BLaER1 treated with 17β-estradiol and CSF1 and Interleukin-3, amounts not matched to agents 10 nM and 100 nM (cell line): ENCODE measurements around the gene ZNF618.

ENCODE experiments used
- H3K27ac ChIP-seq, 11 experiments: shearing (Covaris generic); formaldehyde crosslinking; 2 replicates each; pipeline ENCODE4 v1.8.1; 2022
- H3K27me3 ChIP-seq, 11 experiments: shearing (Covaris generic); formaldehyde crosslinking; 2 replicates each; pipeline ENCODE4 v1.8.1; 2022
- H3K36me3 ChIP-seq, 11 experiments: shearing (Covaris generic); formaldehyde crosslinking; 2 replicates each; pipeline ENCODE4 v1.8.1; 2022
- H3K4me1 ChIP-seq, 10 experiments: shearing (Covaris generic); formaldehyde crosslinking; 2 replicates each; pipeline ENCODE4 v1.8.1; 2022
- H3K4me2 ChIP-seq, 11 experiments: shearing (Covaris generic); formaldehyde crosslinking; 2 replicates each; pipeline ENCODE4 v1.8.1; 2022
- H3K4me3 ChIP-seq, 10 experiments: shearing (Covaris generic); formaldehyde crosslinking; 2 replicates each; pipeline ENCODE4 v1.8.1; 2022
- H3K9ac ChIP-seq, 11 experiments: shearing (Covaris generic); formaldehyde crosslinking; 2 replicates each; pipeline ENCODE4 v1.8.1; 2022
- H3K9me3 ChIP-seq, 11 experiments: shearing (Covaris generic); formaldehyde crosslinking; replicated peaks in 1 of 11; 2 replicates each; pipeline ENCODE4 v1.8.1; 2022
- H4K20me1 ChIP-seq, 11 experiments: shearing (Covaris generic); formaldehyde crosslinking; 2 replicates each; pipeline ENCODE4 v1.8.1; 2022
- Cebpa-rat ChIP-seq, 11 experiments: shearing (Covaris generic); IDR thresholded peaks; 2 replicates each; pipeline ENCODE4 v1.8.1; 2022

The ZNF618 gene

GRCh38 chr9:113896713-113897112 is 20.6 kb downstream of the ZNF618 start:
- no peak overlapping the region for H3K4me2 ChIP-seq
- no peaks in the 10 kb centered on the region for H3K27me3 ChIP-seq
- peaks cover 6 to 57% (median 49%) of the 10 kb centered on the region in 11 experiments; a peak in 21 of 22 replicates for H3K36me3 ChIP-seq
- no peak overlapping the region for H3K4me3 ChIP-seq
- no peak overlapping the region for H3K9ac ChIP-seq
- H3K4me1 ChIP-seq: peaks cover 0 to 9% (median 0%) of the 10 kb centered on the region in 10 experiments; a peak in 5 of 20 replicates
- no peak for TF ChIP-seq Cebpa-rat (IDR thresholded peaks at IDR 0.05)
- peaks cover 1 to 72% (median 55%) of the 10 kb centered on the region in 11 experiments; a peak in 19 of 22 replicates for H3K9me3 ChIP-seq
- H4K20me1 ChIP-seq: peaks cover 0 to 18% (median 0%) of the 10 kb centered on the region in 11 experiments; a peak in 1 of 22 replicates
- no peak overlapping the region for H3K27ac ChIP-seq

- no peaks in the 10 kb centered on the region for H3K27me3 ChIP-seq
- H3K4me3 ChIP-seq: no peak overlapping the region
- TF ChIP-seq Cebpa-rat (IDR thresholded peaks at IDR 0.05): no peak
Measured at GRCh38 chr9:113898151-113898550, 22.0 kb downstream of the ZNF618 start.

GRCh38 chr9:113898596-113898995 is 22.5 kb downstream of the ZNF618 start:
- peaks cover 8 to 62% (median 57%) of the 10 kb centered on the region in 11 experiments; a peak in 21 of 22 replicates for H3K36me3 ChIP-seq
- no peaks in the 10 kb centered on the region for H3K27me3 ChIP-seq
- no peak overlapping the region for H3K4me2 ChIP-seq
- H3K4me3 ChIP-seq: no peak overlapping the region
- peaks cover 12 to 79% (median 65%) of the 10 kb centered on the region in 11 experiments for H3K9me3 ChIP-seq
- H3K4me1 ChIP-seq: peaks cover 0 to 9% (median 0%) of the 10 kb centered on the region in 10 experiments; a peak in 5 of 20 replicates
- H4K20me1 ChIP-seq: peaks cover 0 to 22% (median 0%) of the 10 kb centered on the region in 11 experiments; a peak in 1 of 22 replicates
- H3K9ac ChIP-seq: no peak overlapping the region
- no peak for TF ChIP-seq Cebpa-rat (IDR thresholded peaks at IDR 0.05)
- H3K27ac ChIP-seq: no peak overlapping the region

More at GRCh38 chr9:113898151-113898550, 22.0 kb downstream of the ZNF618 start:
- H3K9ac ChIP-seq: no peak overlapping the region
- H3K9me3 ChIP-seq: peaks cover 8 to 74% (median 60%) of the 10 kb centered on the region in 11 experiments
- H3K36me3 ChIP-seq: peaks cover 8 to 60% (median 53%) of the 10 kb centered on the region in 11 experiments; a peak in 21 of 22 replicates
- peak overlapping the region in 1 of 11 experiments; percentile 53; a peak in 2 of 22 replicates for H3K4me2 ChIP-seq
- H4K20me1 ChIP-seq: peaks cover 0 to 22% (median 0%) of the 10 kb centered on the region in 11 experiments; a peak in 1 of 22 replicates
- no peak overlapping the region for H3K27ac ChIP-seq
- peaks cover 0 to 9% (median 0%) of the 10 kb centered on the region in 10 experiments; a peak in 5 of 20 replicates for H3K4me1 ChIP-seq

- Histone ChIP-seq H3K4me3 (no peak overlapping the region), H4K20me1 (peaks cover 0 to 22% (median 0%) of the 10 kb centered on the region in 11 experiments; a peak in 1 of 22 replicates), H3K27ac (no peak overlapping the region), H3K9me3 (peaks cover 18 to 83% (median 71%) of the 10 kb centered on the region in 11 experiments), H3K4me2 (no peak overlapping the region), H3K36me3 (peaks cover 8 to 67% (median 60%) of the 10 kb centered on the region in 11 experiments; a peak in 21 of 22 replicates), H3K4me1 (peaks cover 0 to 9% (median 0%) of the 10 kb centered on the region in 10 experiments; a peak in 5 of 20 replicates), H3K9ac (no peak overlapping the region), H3K27me3 (no peaks in the 10 kb centered on the region)
- no peak for TF ChIP-seq Cebpa-rat (IDR thresholded peaks at IDR 0.05)
Measured at GRCh38 chr9:113899205-113899604, 23.1 kb downstream of the ZNF618 start.

GRCh38 chr9:113901221-113901688 is 25.1 kb downstream of the ZNF618 start:
- Histone ChIP-seq H3K36me3 (peaks cover 8 to 79% (median 60%) of the 10 kb centered on the region in 11 experiments; a peak in 21 of 22 replicates), H3K9ac (no peak overlapping the region), H4K20me1 (peaks cover 0 to 40% (median 0%) of the 10 kb centered on the region in 11 experiments; a peak in 4 of 22 replicates), H3K27me3 (no peaks in the 10 kb centered on the region), H3K4me3 (no peak overlapping the region), H3K9me3 (peaks cover 23 to 78% (median 65%) of the 10 kb centered on the region in 11 experiments), H3K4me1 (peaks cover 0 to 14% (median 0%) of the 10 kb centered on the region in 10 experiments; a peak in 6 of 20 replicates), H3K27ac (no peak overlapping the region), H3K4me2 (no peak overlapping the region)
- no peak for TF ChIP-seq Cebpa-rat (IDR thresholded peaks at IDR 0.05)

- no peak overlapping the region for H3K4me3 ChIP-seq
- H3K9me3 ChIP-seq: peaks cover 23 to 63% (median 51%) of the 10 kb centered on the region in 11 experiments
- no peak overlapping the region for H3K4me2 ChIP-seq
- H3K27me3 ChIP-seq: no peaks in the 10 kb centered on the region
- no peak for TF ChIP-seq Cebpa-rat (IDR thresholded peaks at IDR 0.05)
- H4K20me1 ChIP-seq: peaks cover 0 to 54% (median 3%) of the 10 kb centered on the region in 11 experiments; a peak in 10 of 22 replicates
- peaks cover 8 to 84% (median 58%) of the 10 kb centered on the region in 11 experiments; a peak in 21 of 22 replicates for H3K36me3 ChIP-seq
- H3K27ac ChIP-seq: no peak overlapping the region
- H3K9ac ChIP-seq: no peak overlapping the region
- H3K4me1 ChIP-seq: peaks cover 0 to 20% (median 0%) of the 10 kb centered on the region in 10 experiments; a peak in 9 of 20 replicates
Measured at GRCh38 chr9:113903514-113904077, 27.5 kb downstream of the ZNF618 start.

GRCh38 chr9:113906411-113907110 is 30.5 kb downstream of the ZNF618 start:
- Histone ChIP-seq H3K9ac (no peak overlapping the region), H3K4me3 (no peak overlapping the region), H3K27me3 (no peaks in the 10 kb centered on the region), H3K9me3 (peaks cover 22 to 35% (median 30%) of the 10 kb centered on the region in 11 experiments), H3K4me2 (peak overlapping the region in 3 of 11 experiments; percentile 49 to 81 (median 71); a peak in 6 of 22 replicates), H4K20me1 (peaks cover 0 to 70% (median 22%) of the 10 kb centered on the region in 11 experiments; a peak in 12 of 22 replicates), H3K4me1 (peaks cover 0 to 20% (median 0%) of the 10 kb centered on the region in 10 experiments; a peak in 9 of 20 replicates), H3K27ac (no peak overlapping the region), H3K36me3 (peaks cover 2 to 58% (median 35%) of the 10 kb centered on the region in 11 experiments; a peak in 19 of 22 replicates)
- no peak for TF ChIP-seq Cebpa-rat (IDR thresholded peaks at IDR 0.05)

- peaks cover 17 to 27% (median 24%) of the 10 kb centered on the region in 11 experiments for H3K9me3 ChIP-seq
- H4K20me1 ChIP-seq: peaks cover 0 to 72% (median 29%) of the 10 kb centered on the region in 11 experiments; a peak in 13 of 22 replicates
- H3K36me3 ChIP-seq: peaks cover under 1 to 53% (median 28%) of the 10 kb centered on the region in 11 experiments; a peak in 19 of 22 replicates
- H3K4me1 ChIP-seq: peaks cover 0 to 25% (median 0%) of the 10 kb centered on the region in 10 experiments; a peak in 9 of 20 replicates
- no peak overlapping the region for H3K27ac ChIP-seq
- H3K4me2 ChIP-seq: peak overlapping the region in 3 of 11 experiments; percentile 49 to 81 (median 71); a peak in 7 of 22 replicates
- TF ChIP-seq Cebpa-rat (IDR thresholded peaks at IDR 0.05): no peak
- H3K9ac ChIP-seq: no peak overlapping the region
- no peak overlapping the region for H3K4me3 ChIP-seq
- no peaks in the 10 kb centered on the region for H3K27me3 ChIP-seq
Measured at GRCh38 chr9:113907282-113907681, 31.2 kb downstream of the ZNF618 start.
